Activated T-cell treated with anti-CD3 and anti-CD28 coated beads for 4 hours (primary cell): Measurements from ENCODE around the gene HLF.

Source experiments
- DNase-seq: peaks from one replicate; pipeline ENCODE4 v3.0.0-alpha.2; 2020

HLF gene

GRCh38 chr17:55366020-55366481 lies 101.3 kb downstream of the HLF start:
- DNase-seq = no peak

GRCh38 chr17:55368706-55369105 lies 103.9 kb downstream of the HLF start:
- DNase-seq = no peak
